HG03520 (cell line): ENCODE results near the gene ITPR1.

Source experiments
- ATAC-seq: cut with Tn5 transposase; IDR thresholded peaks from one replicate; pipeline ENCODE4 v1.9.1; 2021; ENCODE audit warnings: mild to moderate bottlenecking, moderate library complexity; ENCODE audit not compliant: unreplicated experiment

Gene ITPR1

GRCh38 chr3:4529876-4530588, 36.9 kb downstream of the ITPR1 start:
- no peak for ATAC-seq

- no peak for ATAC-seq
These were observed 38.4 kb downstream of the ITPR1 start for GRCh38 chr3:4531478-4532025.

- no peak for ATAC-seq
These were observed 39.5 kb downstream of the ITPR1 start for GRCh38 chr3:4532535-4533112.

GRCh38 chr3:4533489-4534443, 40.6 kb downstream of the ITPR1 start:
- ATAC-seq = no peak

GRCh38 chr3:4534906-4535305, 41.8 kb downstream of the ITPR1 start:
- ATAC-seq = no peak

- ATAC-seq = no peak
These were observed 43.1 kb downstream of the ITPR1 start for GRCh38 chr3:4536260-4536659.

- ATAC-seq = no peak
These were observed 47.1 kb downstream of the ITPR1 start for GRCh38 chr3:4540267-4540666.

- ATAC-seq = no peak
These were observed 50.0 kb downstream of the ITPR1 start for GRCh38 chr3:4543110-4543509.

- no peak for ATAC-seq
These were observed 53.4 kb downstream of the ITPR1 start for GRCh38 chr3:4546346-4547178.

GRCh38 chr3:4547799-4548198, 54.7 kb downstream of the ITPR1 start:
- no peak for ATAC-seq

GRCh38 chr3:4548356-4548755, 55.2 kb downstream of the ITPR1 start:
- no peak for ATAC-seq

- no peak for ATAC-seq
These were observed 55.6 kb downstream of the ITPR1 start for GRCh38 chr3:4548780-4549179.

GRCh38 chr3:4549896-4550295, 56.7 kb downstream of the ITPR1 start:
- ATAC-seq = no peak

GRCh38 chr3:4551051-4551711, 58.0 kb downstream of the ITPR1 start:
- no peak for ATAC-seq

- ATAC-seq = no peak
These were observed 58.8 kb downstream of the ITPR1 start for GRCh38 chr3:4551794-4552442.

GRCh38 chr3:4552811-4553210, 59.7 kb downstream of the ITPR1 start:
- ATAC-seq = no peak

GRCh38 chr3:4561661-4562060, 68.5 kb downstream of the ITPR1 start:
- ATAC-seq = no peak

GRCh38 chr3:4562595-4562994, 69.4 kb downstream of the ITPR1 start:
- no peak for ATAC-seq

GRCh38 chr3:4564270-4564669, 71.1 kb downstream of the ITPR1 start:
- no peak for ATAC-seq
